A549 (cell line): ENCODE measurements around the gene ABCA2.

Experiments
- CBX8 ChIP-seq: fragments of 200-600 bp; sonication (generic); IDR thresholded peaks from 2 replicates; pipeline ENCODE4 v1.6.1; 2016
- FOSL2 ChIP-seq, 2 experiments: fragments of 450-650 bp in 1 of 2; fragments of >200 bp in 1 of 2; sonication (Bioruptor Twin) in 1 of 2; formaldehyde crosslinking; IDR thresholded peaks; 2 replicates each; pipeline versions ENCODE4 v1.5.0 to v1.6.1; 2016 to 2020; ENCODE audit warnings: mild to moderate bottlenecking in 1 of 2, moderate library complexity in 1 of 2
- HDAC2 ChIP-seq: fragments of 200-600 bp; sonication (generic); IDR thresholded peaks from 2 replicates; pipeline ENCODE4 v1.6.1; 2016
- MAZ ChIP-seq: fragments of 150-350 bp; IDR thresholded peaks from 2 replicates; pipeline ENCODE4 v1.6.1; 2014; ENCODE audit warnings: antibody characterized with exemption, low read depth, low read length, borderline replicate concordance
- RAD21 ChIP-seq, 2 experiments: fragments of >200 bp in 1 of 2; sonication (Bioruptor Twin) in 1 of 2; formaldehyde crosslinking in 1 of 2; IDR thresholded peaks in 1 of 2; conservative IDR thresholded peaks in 1 of 2; 2 replicates in 1 of 2; 3 replicates in 1 of 2; pipeline ENCODE4 v1.6.1; 2012 to 2018; ENCODE audit warnings: inconsistent platforms in 1 of 2
- RFX5 ChIP-seq: fragments of 450-650 bp; IDR thresholded peaks from 2 replicates; pipeline ENCODE4 v1.7.1; 2014; ENCODE audit warnings: antibody characterized with exemption, mild to moderate bottlenecking, moderate library complexity
- SREBF2 ChIP-seq: fragments of 450-650 bp; IDR thresholded peaks from 2 replicates; pipeline ENCODE4 v1.6.1; 2014; ENCODE audit warnings: mild to moderate bottlenecking, moderate library complexity
- TF ChIP-seq, protein P1 (sequence below): fragments of >200 bp; sonication (Bioruptor Twin); formaldehyde crosslinking; IDR thresholded peaks from 3 replicates; pipeline ENCODE4 v1.5.1; 2016
- TF ChIP-seq, protein P2 (sequence below): fragments of 200-600 bp; sonication (generic); IDR thresholded peaks from 2 replicates; pipeline ENCODE4 v1.6.1; 2016; ENCODE audit warnings: antibody characterized with exemption, mild to moderate bottlenecking, moderate library complexity
- TF ChIP-seq, protein P3 (sequence below): fragments of 150-350 bp; IDR thresholded peaks from 2 replicates; pipeline ENCODE4 v1.6.1; 2014; ENCODE audit warnings: low read depth, mild to moderate bottlenecking, low read length

DNA sequence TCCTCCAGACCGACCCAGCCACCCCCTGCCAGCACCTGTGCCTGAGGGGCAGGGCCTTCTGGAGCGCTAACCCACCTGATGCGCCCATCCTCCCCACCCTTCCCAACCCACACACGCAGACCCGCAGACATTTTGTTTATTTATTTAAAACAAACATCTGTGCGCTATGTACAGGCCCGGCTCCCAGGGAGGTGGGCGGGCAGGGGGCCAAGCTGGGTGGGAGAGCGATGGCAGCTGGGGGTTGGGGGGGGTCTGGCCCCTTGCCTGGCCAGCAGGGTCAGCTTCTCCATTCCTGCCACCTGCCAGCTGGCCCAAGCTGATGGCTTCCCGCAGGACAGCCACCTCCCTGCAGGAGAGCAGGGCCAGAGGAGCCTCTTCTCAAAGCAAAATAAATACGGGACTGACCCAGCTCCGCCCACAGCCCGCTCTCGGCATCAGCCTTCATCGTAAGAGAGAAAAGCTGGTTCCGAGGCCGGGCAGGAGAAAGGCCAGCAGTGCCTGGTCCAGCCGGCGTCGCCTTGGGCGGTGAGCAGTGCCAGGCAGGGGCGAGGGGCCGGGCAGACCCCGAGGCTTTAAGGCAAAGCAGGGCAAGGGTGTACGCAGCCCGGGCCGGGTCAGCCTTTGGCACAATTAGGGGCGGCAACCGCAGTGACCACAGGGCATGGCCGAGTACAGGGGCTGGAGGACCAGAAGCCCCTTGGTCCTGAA is 20.8 kb downstream of the ABCA2 start:
- TF ChIP-seq SREBF2 (no peak), HDAC2 (no peak), CBX8 (no peak), RFX5 (no peak), MAZ (no peak), RAD21 (conservative IDR thresholded peaks at IDR 0.05 in 1 of 2, IDR thresholded peaks at IDR 0.05 in 1 of 2) (no peak), FOSL2 (IDR thresholded peaks at IDR 0.05) (no peak), FOSL2 (CRISPR knock-in tag; IDR thresholded peaks at IDR 0.05) (no peak)
- TF ChIP-seq, protein P1, sequence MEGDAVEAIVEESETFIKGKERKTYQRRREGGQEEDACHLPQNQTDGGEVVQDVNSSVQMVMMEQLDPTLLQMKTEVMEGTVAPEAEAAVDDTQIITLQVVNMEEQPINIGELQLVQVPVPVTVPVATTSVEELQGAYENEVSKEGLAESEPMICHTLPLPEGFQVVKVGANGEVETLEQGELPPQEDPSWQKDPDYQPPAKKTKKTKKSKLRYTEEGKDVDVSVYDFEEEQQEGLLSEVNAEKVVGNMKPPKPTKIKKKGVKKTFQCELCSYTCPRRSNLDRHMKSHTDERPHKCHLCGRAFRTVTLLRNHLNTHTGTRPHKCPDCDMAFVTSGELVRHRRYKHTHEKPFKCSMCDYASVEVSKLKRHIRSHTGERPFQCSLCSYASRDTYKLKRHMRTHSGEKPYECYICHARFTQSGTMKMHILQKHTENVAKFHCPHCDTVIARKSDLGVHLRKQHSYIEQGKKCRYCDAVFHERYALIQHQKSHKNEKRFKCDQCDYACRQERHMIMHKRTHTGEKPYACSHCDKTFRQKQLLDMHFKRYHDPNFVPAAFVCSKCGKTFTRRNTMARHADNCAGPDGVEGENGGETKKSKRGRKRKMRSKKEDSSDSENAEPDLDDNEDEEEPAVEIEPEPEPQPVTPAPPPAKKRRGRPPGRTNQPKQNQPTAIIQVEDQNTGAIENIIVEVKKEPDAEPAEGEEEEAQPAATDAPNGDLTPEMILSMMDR: no peak
- TF ChIP-seq, protein P2, sequence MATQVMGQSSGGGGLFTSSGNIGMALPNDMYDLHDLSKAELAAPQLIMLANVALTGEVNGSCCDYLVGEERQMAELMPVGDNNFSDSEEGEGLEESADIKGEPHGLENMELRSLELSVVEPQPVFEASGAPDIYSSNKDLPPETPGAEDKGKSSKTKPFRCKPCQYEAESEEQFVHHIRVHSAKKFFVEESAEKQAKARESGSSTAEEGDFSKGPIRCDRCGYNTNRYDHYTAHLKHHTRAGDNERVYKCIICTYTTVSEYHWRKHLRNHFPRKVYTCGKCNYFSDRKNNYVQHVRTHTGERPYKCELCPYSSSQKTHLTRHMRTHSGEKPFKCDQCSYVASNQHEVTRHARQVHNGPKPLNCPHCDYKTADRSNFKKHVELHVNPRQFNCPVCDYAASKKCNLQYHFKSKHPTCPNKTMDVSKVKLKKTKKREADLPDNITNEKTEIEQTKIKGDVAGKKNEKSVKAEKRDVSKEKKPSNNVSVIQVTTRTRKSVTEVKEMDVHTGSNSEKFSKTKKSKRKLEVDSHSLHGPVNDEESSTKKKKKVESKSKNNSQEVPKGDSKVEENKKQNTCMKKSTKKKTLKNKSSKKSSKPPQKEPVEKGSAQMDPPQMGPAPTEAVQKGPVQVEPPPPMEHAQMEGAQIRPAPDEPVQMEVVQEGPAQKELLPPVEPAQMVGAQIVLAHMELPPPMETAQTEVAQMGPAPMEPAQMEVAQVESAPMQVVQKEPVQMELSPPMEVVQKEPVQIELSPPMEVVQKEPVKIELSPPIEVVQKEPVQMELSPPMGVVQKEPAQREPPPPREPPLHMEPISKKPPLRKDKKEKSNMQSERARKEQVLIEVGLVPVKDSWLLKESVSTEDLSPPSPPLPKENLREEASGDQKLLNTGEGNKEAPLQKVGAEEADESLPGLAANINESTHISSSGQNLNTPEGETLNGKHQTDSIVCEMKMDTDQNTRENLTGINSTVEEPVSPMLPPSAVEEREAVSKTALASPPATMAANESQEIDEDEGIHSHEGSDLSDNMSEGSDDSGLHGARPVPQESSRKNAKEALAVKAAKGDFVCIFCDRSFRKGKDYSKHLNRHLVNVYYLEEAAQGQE: no peak
- TF ChIP-seq, protein P3, sequence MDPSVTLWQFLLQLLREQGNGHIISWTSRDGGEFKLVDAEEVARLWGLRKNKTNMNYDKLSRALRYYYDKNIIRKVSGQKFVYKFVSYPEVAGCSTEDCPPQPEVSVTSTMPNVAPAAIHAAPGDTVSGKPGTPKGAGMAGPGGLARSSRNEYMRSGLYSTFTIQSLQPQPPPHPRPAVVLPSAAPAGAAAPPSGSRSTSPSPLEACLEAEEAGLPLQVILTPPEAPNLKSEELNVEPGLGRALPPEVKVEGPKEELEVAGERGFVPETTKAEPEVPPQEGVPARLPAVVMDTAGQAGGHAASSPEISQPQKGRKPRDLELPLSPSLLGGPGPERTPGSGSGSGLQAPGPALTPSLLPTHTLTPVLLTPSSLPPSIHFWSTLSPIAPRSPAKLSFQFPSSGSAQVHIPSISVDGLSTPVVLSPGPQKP: no peak
